ENCODE results near the gene DVL2.

The DVL2 gene

GRCh38 chr17:7234083-7234951 is at the start of gene DVL2:
Gene DVL2, minus strand, starts transcription at chr17:7234517. Its CDS starts 255 bp downstream, at chr17:7234262.
- peak; percentile 89 to 90 for DNase-seq (ENCODE audit: low read depth in 2 of 2)

DNA sequence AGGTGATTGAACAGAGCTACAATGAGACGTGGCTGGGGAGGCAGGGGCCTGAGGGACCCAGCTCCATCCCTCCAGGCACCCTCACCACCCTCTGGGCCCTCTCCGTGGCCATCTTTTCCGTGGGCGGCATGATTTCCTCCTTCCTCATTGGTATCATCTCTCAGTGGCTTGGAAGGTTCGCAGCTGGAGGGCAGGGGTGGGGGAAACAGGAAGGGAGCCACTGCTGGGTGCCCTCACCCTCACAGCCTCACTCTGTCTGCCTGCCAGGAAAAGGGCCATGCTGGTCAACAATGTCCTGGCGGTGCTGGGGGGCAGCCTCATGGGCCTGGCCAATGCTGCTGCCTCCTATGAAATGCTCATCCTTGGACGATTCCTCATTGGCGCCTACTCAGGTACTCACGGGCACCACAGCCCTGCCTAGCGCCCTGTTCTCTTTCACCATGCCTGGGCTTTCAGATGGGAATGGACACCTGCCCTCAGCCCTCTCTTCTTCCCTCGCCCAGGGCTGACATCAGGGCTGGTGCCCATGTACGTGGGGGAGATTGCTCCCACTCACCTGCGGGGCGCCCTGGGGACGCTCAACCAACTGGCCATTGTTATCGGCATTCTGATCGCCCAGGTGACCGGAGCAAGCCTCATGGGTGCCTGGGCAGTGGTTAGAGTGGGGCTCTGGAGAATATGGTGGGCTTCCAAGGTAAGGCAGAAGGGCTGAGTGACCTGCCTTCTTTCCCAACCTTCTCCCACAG is 49.3 kb upstream of the DVL2 start:
- no peak for DNase-seq (ENCODE audit: low read depth in 2 of 2)

DNA sequence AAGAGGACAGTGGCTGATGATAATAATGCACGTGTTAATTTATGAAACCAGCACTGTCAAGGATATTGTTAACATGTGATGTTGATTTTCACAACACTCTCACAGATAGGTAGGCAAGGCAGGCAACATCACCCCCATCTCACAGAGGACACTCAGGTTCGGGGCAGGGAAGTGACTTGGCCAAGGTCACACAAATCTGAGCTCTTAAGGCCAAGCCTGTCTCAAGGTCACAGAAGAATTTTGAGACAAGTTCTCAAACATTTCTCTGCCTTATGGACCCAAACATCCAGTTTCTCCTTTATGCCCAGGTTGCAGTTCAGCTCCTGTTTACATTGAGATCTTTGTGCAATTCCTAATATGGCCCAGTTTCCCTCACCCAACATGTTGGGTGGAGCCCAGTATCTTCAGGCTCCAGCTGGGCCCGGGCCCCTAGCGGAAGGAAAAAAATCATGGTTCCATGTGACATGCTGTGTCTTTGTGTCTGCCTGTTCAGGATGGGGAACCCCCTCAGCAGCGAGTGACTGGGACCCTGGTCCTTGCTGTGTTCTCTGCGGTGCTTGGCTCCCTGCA is 48.5 kb upstream of the DVL2 start:
- no peak for DNase-seq (ENCODE audit: low read depth in 2 of 2)

- no peak for DNase-seq (ENCODE audit: low read depth in 2 of 2)
Measured at GRCh38 chr17:7281953-7282751, 47.8 kb upstream of the DVL2 start.

GRCh38 chr17:7281074-7281952 is 47.0 kb upstream of the DVL2 start, which contains the start of gene SLC2A4:
Gene SLC2A4, plus strand, starts transcription at chr17:7281718. Its CDS starts 217 bp downstream, at chr17:7281935.
- DNase-seq (ENCODE audit: low read depth in 2 of 2) = peak; percentile 85 to 88

DNA sequence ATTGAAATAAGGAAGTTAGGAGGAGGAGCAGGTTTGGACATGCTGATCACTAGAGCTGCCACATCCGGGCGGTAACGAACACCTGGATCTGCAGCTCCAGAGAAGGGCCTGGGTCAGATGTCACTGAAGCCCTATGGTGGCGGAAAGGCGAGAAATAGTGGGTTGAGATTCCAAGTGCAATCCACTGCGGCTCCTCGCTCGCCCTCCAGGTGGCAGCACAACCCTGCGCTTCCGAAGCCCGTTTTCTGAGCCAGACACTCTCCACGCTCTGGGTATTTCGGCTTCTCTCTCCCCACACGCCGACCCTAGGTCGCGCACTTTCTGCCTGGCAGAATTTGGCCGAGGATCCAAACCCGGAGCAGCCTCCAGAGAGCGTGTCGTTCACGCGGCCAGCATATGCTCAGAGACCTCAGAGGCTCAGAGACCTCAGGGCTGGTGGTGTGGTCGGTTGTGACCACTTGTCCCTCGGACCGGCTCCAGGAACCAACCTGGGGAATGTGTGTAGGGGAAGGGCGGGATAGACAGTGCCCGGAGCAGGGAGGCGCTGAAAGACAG is 46.3 kb upstream of the DVL2 start:
- peak; percentile 26 to 33 for DNase-seq (ENCODE audit: low read depth in 2 of 2)

DNA sequence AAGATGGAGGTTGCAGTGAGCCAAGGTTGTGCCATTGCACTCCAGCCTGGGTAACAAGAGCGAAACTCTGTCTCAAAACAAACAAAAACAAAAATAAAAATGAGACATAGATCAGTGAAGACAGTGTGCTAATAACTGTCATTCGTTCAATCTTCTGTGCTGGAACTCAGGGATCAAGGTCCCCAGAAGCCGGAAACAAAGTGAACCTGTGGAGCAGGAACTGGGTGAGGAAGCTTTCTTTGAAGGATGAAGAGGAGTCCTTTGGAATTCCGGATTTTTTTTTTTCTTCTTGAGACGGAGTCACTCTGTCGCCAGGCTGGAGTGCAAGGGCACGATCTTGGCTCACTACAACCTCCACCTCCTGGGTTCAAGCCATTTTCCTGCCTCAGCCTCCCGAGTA is 45.1 kb upstream of the DVL2 start:
- no peak for DNase-seq (ENCODE audit: low read depth in 2 of 2)

- no peak for DNase-seq (ENCODE audit: low read depth in 2 of 2)
Measured at GRCh38 chr17:7266784-7267183, 32.5 kb upstream of the DVL2 start.

DNA sequence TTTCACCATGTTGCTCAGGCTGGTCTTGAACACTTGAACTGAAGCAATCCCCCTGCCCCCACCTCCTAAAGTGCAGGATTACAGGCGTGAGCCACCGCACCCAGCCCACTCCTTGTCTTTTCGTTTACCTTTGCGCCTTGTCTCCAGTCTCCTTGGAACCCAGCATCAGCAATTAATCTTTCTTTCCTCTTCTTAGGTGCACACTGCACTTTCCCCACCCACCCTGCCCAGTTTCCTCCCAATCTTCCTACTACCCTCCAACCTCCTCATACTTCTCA is 29.4 kb upstream of the DVL2 start:
- no peak for DNase-seq (ENCODE audit: low read depth in 2 of 2)

GRCh38 chr17:7262935-7263800 is 28.9 kb upstream of the DVL2 start:
- no peak for DNase-seq (ENCODE audit: low read depth in 2 of 2)

DNA sequence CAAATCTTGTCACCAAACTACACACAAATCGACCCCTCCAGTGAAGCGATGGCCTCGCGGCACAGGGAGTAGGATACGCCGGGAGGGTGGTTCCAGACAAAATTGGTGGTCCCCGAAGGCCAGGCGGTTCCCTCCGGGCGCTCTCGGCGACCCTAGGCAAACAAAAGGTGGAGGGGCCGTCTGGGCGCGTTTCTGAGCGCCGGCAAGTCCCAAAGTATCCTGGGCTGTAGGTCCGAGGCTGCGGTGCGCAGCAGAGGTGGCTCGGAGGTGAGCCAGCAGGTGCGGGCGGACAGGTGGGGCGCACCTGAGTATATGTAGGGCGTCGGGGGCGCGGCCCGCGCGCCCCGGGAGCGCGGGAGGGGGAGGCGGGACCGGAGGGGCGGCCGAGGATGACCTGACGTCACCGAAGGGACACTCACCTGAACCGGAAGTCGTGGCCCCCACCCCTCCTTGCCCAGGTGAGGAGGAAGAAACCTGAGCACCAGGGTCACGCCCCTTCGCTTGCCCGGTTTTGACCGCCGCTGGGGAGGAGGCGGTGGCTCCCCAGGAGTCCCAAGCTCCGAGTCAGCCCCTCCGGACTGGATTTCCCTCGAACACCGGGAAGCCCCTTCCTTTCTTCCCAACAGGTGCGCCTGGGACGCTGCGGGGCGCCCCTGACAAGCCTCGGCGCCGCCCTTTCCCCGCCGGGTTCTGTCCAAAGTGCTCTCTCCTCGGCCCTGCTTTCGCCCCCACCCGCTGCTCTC is 28.0 kb upstream of the DVL2 start, which contains the start of gene CLDN7:
Gene CLDN7, minus strand, starts transcription at position 287 of the 743 bp plus-strand sequence. CDS start 435 bp downstream, outside the sequence.
- no peak for DNase-seq (ENCODE audit: low read depth in 2 of 2)

- DNase-seq (ENCODE audit: low read depth in 2 of 2) = no peak
Measured at GRCh38 chr17:7261379-7262191, 27.3 kb upstream of the DVL2 start.

- no peak for DNase-seq (ENCODE audit: low read depth in 2 of 2)
Measured at GRCh38 chr17:7260651-7261378, 26.5 kb upstream of the DVL2 start.

GRCh38 chr17:7260151-7260550 is 25.8 kb upstream of the DVL2 start:
- no peak for DNase-seq (ENCODE audit: low read depth in 2 of 2)

DNA sequence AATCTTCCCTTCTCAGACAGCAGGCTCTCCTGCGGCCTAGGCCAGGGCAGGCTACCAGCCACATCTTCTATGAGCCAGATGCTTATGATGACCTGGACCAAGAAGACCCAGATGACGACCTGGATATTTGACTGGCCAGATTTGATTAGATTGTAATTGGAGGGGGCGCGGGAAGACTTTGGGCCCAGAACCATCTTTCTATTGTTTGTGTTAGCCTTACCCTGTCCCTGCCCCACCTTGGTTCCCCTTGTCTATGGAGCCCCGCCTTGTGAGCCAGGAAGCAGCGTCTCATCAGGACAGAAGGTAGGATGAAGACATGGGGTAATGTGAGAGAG is 25.2 kb upstream of the DVL2 start:
- DNase-seq (ENCODE audit: low read depth in 2 of 2) = no peak

- no peak for DNase-seq (ENCODE audit: low read depth in 2 of 2)
Measured at GRCh38 chr17:7258731-7259554, 24.6 kb upstream of the DVL2 start.
